ENCODE results near the gene SRCIN1.

Gene SRCIN1

GRCh38 chr17:38585918-38586529 is 19.7 kb downstream of the SRCIN1 start:
- H3K27ac ChIP-seq = no peak overlapping the region
- no peaks in the 10 kb centered on the region for H3K79me2 ChIP-seq (ENCODE audit: insufficient read depth, low read depth)
- H3K9ac ChIP-seq = no peak overlapping the region
- no peak for TF ChIP-seq CTCF (conservative IDR thresholded peaks at IDR 0.05; ENCODE audit: low read depth, low read length)
- peaks cover 38% of the 10 kb centered on the region for H3K27me3 ChIP-seq (ENCODE audit: insufficient read depth, low read depth)
- no peaks in the 10 kb centered on the region for H3K36me3 ChIP-seq (ENCODE audit: insufficient read depth)
- H3K4me1 ChIP-seq (ENCODE audit: low read depth, poor library complexity, severe bottlenecking) = peaks cover 10% of the 10 kb centered on the region
- H2AFZ ChIP-seq (ENCODE audit: low read depth) = no peak overlapping the region
- H3K4me3 ChIP-seq (IDR thresholded peaks at IDR 0.05; ENCODE audit: insufficient read depth, low read depth, low read length) = no peak overlapping the region
- H4K20me1 ChIP-seq (ENCODE audit: insufficient read depth) = no peaks in the 10 kb centered on the region
- no peak overlapping the region for H3K4me2 ChIP-seq

- Histone ChIP-seq H3K4me1 (ENCODE audit: low read depth, poor library complexity, severe bottlenecking) (peaks cover 8% of the 10 kb centered on the region), H4K20me1 (ENCODE audit: insufficient read depth) (no peaks in the 10 kb centered on the region), H2AFZ (ENCODE audit: low read depth) (peak overlapping the region; percentile 49), H3K79me2 (ENCODE audit: insufficient read depth, low read depth) (no peaks in the 10 kb centered on the region), H3K4me2 (peak overlapping the region; percentile 22; the same call in 1 of the 2 replicates), H3K27ac (no peak overlapping the region), H3K27me3 (ENCODE audit: insufficient read depth, low read depth) (peaks cover 45% of the 10 kb centered on the region), H3K9ac (no peak overlapping the region), H3K4me3 (IDR thresholded peaks at IDR 0.05; ENCODE audit: insufficient read depth, low read depth, low read length) (no peak overlapping the region), H3K36me3 (ENCODE audit: insufficient read depth) (no peaks in the 10 kb centered on the region)
- no peak for TF ChIP-seq CTCF (conservative IDR thresholded peaks at IDR 0.05; ENCODE audit: low read depth, low read length)
Measured at GRCh38 chr17:38585056-38585917, 20.5 kb downstream of the SRCIN1 start.

DNA sequence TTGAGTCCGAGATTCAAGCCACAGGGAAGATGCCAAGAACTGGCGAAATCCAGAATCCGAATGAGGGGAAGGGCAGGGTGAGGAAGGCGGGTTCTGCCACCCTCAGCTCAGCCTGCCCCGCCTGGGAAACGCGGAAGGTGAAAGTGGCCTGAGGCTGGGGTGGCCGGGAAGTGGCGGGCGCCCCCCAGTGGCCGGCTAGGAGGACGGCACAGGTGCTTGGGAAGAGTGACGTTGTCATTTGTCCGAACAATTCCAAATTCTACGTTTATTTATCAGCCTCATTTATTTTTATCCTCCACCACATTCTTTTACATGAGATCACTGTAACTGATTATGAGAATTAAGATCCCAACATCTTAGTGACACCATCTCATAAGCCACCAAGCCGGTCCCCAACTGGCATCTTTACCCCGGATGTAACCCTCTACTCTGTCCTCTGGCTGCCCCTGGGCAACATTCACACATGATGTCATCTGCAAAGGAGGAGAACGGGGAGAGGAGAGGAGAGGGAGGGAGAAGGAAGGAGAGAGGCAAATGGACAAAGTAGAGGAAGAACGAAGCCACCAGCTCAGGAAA is 21.3 kb downstream of the SRCIN1 start:
- H2AFZ ChIP-seq (ENCODE audit: low read depth) = peak overlapping the region; percentile 49
- peaks cover 8% of the 10 kb centered on the region for H3K4me1 ChIP-seq (ENCODE audit: low read depth, poor library complexity, severe bottlenecking)
- peak overlapping the region; percentile 22; the same call in 1 of the 2 replicates for H3K4me2 ChIP-seq
- H4K20me1 ChIP-seq (ENCODE audit: insufficient read depth) = no peaks in the 10 kb centered on the region
- no peaks in the 10 kb centered on the region for H3K36me3 ChIP-seq (ENCODE audit: insufficient read depth)
- H3K9ac ChIP-seq = no peak overlapping the region
- peaks cover 53% of the 10 kb centered on the region for H3K27me3 ChIP-seq (ENCODE audit: insufficient read depth, low read depth)
- H3K4me3 ChIP-seq (IDR thresholded peaks at IDR 0.05; ENCODE audit: insufficient read depth, low read depth, low read length) = no peak overlapping the region
- no peaks in the 10 kb centered on the region for H3K79me2 ChIP-seq (ENCODE audit: insufficient read depth, low read depth)
- TF ChIP-seq CTCF (conservative IDR thresholded peaks at IDR 0.05; ENCODE audit: low read depth, low read length) = peak; percentile 96
- no peak overlapping the region for H3K27ac ChIP-seq

GRCh38 chr17:38583828-38584349 is 21.9 kb downstream of the SRCIN1 start:
- H3K4me1 ChIP-seq (ENCODE audit: low read depth, poor library complexity, severe bottlenecking) = peaks cover 8% of the 10 kb centered on the region
- H3K27ac ChIP-seq = no peak overlapping the region
- peaks cover 58% of the 10 kb centered on the region for H3K27me3 ChIP-seq (ENCODE audit: insufficient read depth, low read depth)

More at GRCh38 chr17:38583828-38584349, 21.9 kb downstream of the SRCIN1 start:
- Histone ChIP-seq H3K79me2 (ENCODE audit: insufficient read depth, low read depth) (no peaks in the 10 kb centered on the region), H3K4me2 (peak overlapping the region; percentile 22; the same call in 1 of the 2 replicates), H3K4me3 (IDR thresholded peaks at IDR 0.05; ENCODE audit: insufficient read depth, low read depth, low read length) (no peak overlapping the region), H3K9ac (no peak overlapping the region), H2AFZ (ENCODE audit: low read depth) (peak overlapping the region; percentile 49), H3K36me3 (ENCODE audit: insufficient read depth) (no peaks in the 10 kb centered on the region), H4K20me1 (ENCODE audit: insufficient read depth) (no peaks in the 10 kb centered on the region)
- TF ChIP-seq CTCF (conservative IDR thresholded peaks at IDR 0.05; ENCODE audit: low read depth, low read length) = no peak
